NCI-H2227 (cell line): ENCODE data around the gene PPP1R13L.
"Not testable (repeated sequence)": the region's sequence is repeated elsewhere in the genome, so short reads cannot be mapped to it uniquely, and the experiment has no call there.

Experiments used
- DNase-seq: peaks from one replicate; lab custom pipeline; 2025; ENCODE audit not compliant: unreplicated experiment; lab: John Stamatoyannopoulos, UW

Gene PPP1R13L

GRCh38 chr19:45437328-45437727, 32.5 kb upstream of the PPP1R13L start:
- DNase-seq: no peak

GRCh38 chr19:45432543-45432942, 27.7 kb upstream of the PPP1R13L start:
- not testable (repeated sequence) for DNase-seq

- not testable (repeated sequence) for DNase-seq
Measured at GRCh38 chr19:45431008-45431407, 26.1 kb upstream of the PPP1R13L start.

GRCh38 chr19:45429896-45430295, 25.0 kb upstream of the PPP1R13L start:
- not testable (repeated sequence) for DNase-seq

GRCh38 chr19:45428384-45429231, 23.7 kb upstream of the PPP1R13L start:
- peak; percentile 51 for DNase-seq

GRCh38 chr19:45424191-45425058, 19.6 kb upstream of the PPP1R13L start:
- DNase-seq: no peak

- DNase-seq: peak; percentile 97
Measured at GRCh38 chr19:45423589-45424190, 18.8 kb upstream of the PPP1R13L start, which contains the start of gene ERCC1. Gene ERCC1, minus strand, starts transcription at chr19:45423917. Its CDS starts 543 bp downstream, at chr19:45423374.

GRCh38 chr19:45423033-45423588, 18.2 kb upstream of the PPP1R13L start:
- no peak for DNase-seq

GRCh38 chr19:45421947-45422498, 17.2 kb upstream of the PPP1R13L start:
- no peak for DNase-seq

GRCh38 chr19:45420871-45421270, 16.0 kb upstream of the PPP1R13L start:
- no peak for DNase-seq

- DNase-seq: no peak
Measured at GRCh38 chr19:45420356-45420755, 15.5 kb upstream of the PPP1R13L start.

GRCh38 chr19:45419895-45420294, 15.0 kb upstream of the PPP1R13L start:
- DNase-seq: no peak

GRCh38 chr19:45419396-45419795, 14.5 kb upstream of the PPP1R13L start:
- no peak for DNase-seq

GRCh38 chr19:45418802-45419201, 13.9 kb upstream of the PPP1R13L start:
- DNase-seq: no peak

GRCh38 chr19:45417151-45417550, 12.3 kb upstream of the PPP1R13L start:
- no peak for DNase-seq

- no peak for DNase-seq
Measured at GRCh38 chr19:45414468-45414867, 9.6 kb upstream of the PPP1R13L start.

GRCh38 chr19:45413497-45413896, 8.6 kb upstream of the PPP1R13L start:
- DNase-seq: no peak

- not testable (repeated sequence) for DNase-seq
Measured at GRCh38 chr19:45410330-45410729, 5.5 kb upstream of the PPP1R13L start.

GRCh38 chr19:45409557-45409920, 4.7 kb upstream of the PPP1R13L start:
- no peak for DNase-seq

- no peak for DNase-seq
Measured at GRCh38 chr19:45408830-45409556, 4.1 kb upstream of the PPP1R13L start.
